Measurements from ENCODE around the gene HAAO.

The HAAO gene

GRCh38 chr2:42764096-42764495 is 28.3 kb downstream of the HAAO start, which contains the start of gene OXER1:
Gene OXER1 (minus strand): TSS chr2:42764135. CDS start chr2:42764062, 73 bp downstream.
- DNase-seq (ENCODE audit: low read depth) = no peak
- H3K4me3 ChIP-seq (ENCODE audit: low read depth, low read length) = no peak within 1 kb of the TSS
- no peak for TF ChIP-seq CTCF (IDR thresholded peaks at IDR 0.05; ENCODE audit: control insufficient read depth, extremely low read depth, insufficient read depth)

GRCh38 chr2:42762823-42763804 is 29.3 kb downstream of the HAAO start:
- no peak overlapping the region for H3K4me3 ChIP-seq (ENCODE audit: low read depth, low read length)
- DNase-seq (ENCODE audit: low read depth) = no peak
- TF ChIP-seq CTCF (IDR thresholded peaks at IDR 0.05; ENCODE audit: control insufficient read depth, extremely low read depth, insufficient read depth) = no peak

GRCh38 chr2:42762155-42762554 is 30.2 kb downstream of the HAAO start:
- DNase-seq (ENCODE audit: low read depth) = no peak
- no peak for TF ChIP-seq CTCF (IDR thresholded peaks at IDR 0.05; ENCODE audit: control insufficient read depth, extremely low read depth, insufficient read depth)
- H3K4me3 ChIP-seq (ENCODE audit: low read depth, low read length) = no peak overlapping the region

- no peak for TF ChIP-seq CTCF (IDR thresholded peaks at IDR 0.05; ENCODE audit: control insufficient read depth, extremely low read depth, insufficient read depth)
- no peak overlapping the region for H3K4me3 ChIP-seq (ENCODE audit: low read depth, low read length)
Observed at GRCh38 chr2:42761554-42761953, 30.8 kb downstream of the HAAO start.

GRCh38 chr2:42758751-42759150 is 33.6 kb downstream of the HAAO start:
- TF ChIP-seq CTCF (IDR thresholded peaks at IDR 0.05; ENCODE audit: control insufficient read depth, extremely low read depth, insufficient read depth) = no peak
- DNase-seq (ENCODE audit: low read depth) = no peak
- H3K4me3 ChIP-seq (ENCODE audit: low read depth, low read length) = no peak overlapping the region

More at GRCh38 chr2:42761554-42761953, 30.8 kb downstream of the HAAO start:
- DNase-seq (ENCODE audit: low read depth) = no peak

- H3K4me3 ChIP-seq (ENCODE audit: low read depth, low read length) = no peak overlapping the region
- TF ChIP-seq CTCF (IDR thresholded peaks at IDR 0.05; ENCODE audit: control insufficient read depth, extremely low read depth, insufficient read depth) = no peak
- no peak for DNase-seq (ENCODE audit: low read depth)
Observed at GRCh38 chr2:42757981-42758740, 34.2 kb downstream of the HAAO start.

All from LNCaP clone FGC (cell line).